Stimulated activated CD4-positive, alpha-beta T cell treated with anti-CD3 and anti-CD28 coated beads, Interleukin-15, amount 100 ng/mL, for 1 hour (primary cell): ENCODE results near the gene MICA.
"Not testable (repeated sequence)": the region's sequence is repeated elsewhere in the genome, so short reads cannot be mapped to it uniquely, and the experiment has no call there.

Source experiments
- DNase-seq, 2 donors: peaks; one replicate each; pipeline ENCODE4 v3.0.0-alpha.2; 2020; ENCODE audit warnings: low read depth in 1 of 2, low spot score in 1 of 2

MICA gene

DNA sequence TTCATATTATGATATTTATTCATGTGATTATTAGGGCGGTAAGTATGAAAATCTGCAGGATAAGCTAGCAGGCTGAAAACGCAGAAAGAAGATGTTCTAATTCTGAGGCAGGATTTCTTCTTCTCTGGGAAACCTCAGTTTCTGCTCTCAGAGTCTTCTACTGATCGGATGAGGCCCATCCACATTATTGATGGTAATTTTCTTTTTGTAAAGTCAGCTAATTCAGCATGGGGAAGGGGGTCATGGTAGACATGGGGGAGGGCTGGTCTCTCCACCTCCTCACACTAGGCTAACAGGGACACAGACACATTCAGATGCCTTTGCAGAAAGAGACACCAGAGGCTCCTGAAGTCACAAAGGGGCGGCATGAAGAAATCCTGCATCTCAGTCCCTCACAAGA, 21.7 kb upstream of the MICA start:
- no peak for DNase-seq

DNA sequence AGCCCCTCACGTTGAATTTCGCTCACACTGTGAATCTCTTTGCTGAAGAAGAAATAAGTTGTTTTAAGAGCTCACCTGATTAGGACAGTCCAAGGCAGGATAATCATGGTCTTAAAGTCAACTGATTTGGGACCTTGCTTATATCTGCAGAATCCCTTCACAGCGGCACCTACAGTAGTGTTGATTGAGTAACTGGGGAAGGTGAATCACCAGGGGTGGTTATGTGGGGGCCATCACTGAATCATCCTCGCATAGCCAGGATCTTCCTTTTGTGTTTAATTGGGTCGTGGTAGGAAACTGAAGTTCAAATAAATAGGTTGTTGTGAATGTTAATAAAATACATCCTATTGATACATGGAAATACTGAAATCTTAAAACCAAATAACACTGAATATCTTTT, 20.2 kb upstream of the MICA start:
- DNase-seq = no peak

DNA sequence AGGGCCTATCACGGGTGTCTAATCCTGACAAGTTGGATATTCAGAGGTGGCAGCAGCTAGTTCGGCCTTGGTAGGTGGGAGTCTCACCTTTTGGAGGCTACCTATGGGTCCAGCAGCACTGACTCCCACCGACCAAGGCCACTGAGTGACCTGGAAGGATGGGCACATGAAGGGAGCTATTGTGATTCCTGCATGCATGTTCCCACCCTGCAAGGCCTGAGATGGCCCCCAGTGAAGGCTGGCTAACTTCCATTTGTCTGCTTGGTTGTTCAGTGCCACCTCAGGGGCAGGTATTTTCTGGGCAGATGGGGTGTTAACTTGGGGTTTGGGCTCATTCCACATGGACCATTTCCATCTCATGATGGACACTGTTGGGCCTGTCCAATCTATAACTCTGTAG, 18.4 kb upstream of the MICA start:
- no peak for DNase-seq

DNA sequence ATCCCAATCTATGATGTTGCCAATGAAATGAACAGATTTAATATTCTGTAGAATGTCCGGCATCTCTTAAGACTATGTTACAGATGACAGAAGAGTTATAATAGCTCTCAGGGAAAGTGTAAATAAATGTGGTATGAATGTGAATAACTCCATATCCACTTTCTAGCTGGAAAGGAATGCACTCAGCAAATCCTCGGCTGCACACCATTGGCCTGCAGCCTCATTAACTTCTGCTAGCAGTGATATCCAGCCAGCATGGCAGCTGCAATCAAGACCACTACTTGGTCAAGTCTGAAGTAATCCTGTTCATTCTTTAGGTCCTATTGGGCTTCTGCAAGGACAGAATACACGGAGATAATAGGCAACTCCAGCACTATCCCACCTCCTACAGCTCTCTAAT, 17.3 kb upstream of the MICA start:
- no peak for DNase-seq

DNA sequence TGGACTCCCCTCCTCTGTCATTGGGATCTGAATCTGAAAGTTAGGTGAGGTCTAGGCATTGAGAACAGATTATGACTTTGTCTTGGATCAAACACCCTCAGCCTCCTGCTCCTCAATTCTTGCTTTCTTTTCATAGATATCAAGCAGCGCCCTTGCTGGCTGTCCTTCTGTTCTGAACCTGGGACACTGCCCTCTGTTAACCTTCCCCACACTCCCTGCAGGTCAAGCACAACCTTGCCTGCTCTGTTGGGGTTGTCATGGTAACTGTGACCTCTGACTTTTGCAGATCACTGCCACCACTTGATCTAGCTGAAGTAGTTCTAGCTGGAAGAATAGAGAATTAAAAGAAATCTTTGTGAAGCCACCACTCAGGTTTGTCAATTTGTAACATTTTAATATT, 16.4 kb upstream of the MICA start:
- DNase-seq = no peak

DNA sequence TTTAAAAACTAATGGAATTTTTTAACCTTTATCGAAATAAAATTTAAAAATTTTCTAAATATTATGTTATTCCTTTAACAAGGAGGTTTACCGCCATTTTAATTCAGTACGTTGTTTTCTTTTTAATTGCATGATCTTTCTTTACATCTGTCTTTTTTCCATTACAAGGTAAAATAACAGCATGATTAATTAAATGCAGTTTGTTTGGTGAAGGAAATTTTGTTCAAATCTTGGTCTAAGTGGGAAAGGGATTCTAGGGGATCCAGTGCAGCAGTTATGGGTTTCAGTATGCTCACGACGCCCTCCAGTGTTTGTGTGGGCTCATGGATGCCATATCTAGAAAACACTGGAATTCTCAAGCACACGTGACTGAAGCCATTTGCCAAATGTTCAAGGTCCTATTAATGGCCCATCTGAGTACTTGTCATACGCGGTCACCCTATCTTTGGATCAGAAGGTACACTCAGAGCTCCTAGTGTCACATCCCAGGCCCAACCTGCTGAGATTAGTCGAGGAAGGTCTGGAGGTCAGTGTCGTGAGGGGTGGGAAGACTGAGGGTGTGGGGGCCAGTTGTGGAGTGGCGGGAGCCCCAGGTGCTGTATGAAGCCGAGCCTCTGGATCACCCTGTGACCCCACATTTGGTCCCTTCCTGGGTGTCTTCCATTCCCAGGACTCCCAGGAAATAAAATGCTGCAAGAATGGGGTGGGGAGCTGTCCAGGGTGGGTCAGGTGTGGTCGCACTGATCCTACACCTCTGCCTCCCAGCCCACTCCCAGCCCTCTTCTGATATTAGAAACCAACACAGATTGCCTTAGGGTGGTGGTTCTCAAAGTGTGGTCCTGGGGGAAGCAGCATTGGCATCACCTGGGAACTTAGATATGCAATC, 14.2 kb upstream of the MICA start:
- DNase-seq = not testable (repeated sequence)

DNA sequence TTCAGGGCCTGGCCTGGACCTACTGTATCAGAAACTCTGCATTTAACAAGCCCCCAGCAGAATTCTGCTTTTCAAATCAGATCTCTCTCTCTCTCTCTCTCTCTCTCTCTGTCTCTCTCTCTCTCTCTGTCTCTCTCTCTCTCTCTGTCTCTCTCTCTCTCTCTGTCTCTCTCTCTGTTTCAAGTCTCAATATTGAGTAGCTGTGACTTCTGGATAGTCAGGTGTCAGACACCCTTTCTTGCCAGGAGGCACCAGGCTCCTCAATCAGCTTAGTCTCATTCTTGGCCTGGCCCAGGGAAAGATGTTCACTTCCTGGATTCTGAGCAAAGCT, 13.6 kb upstream of the MICA start:
- not testable (repeated sequence) for DNase-seq

DNA sequence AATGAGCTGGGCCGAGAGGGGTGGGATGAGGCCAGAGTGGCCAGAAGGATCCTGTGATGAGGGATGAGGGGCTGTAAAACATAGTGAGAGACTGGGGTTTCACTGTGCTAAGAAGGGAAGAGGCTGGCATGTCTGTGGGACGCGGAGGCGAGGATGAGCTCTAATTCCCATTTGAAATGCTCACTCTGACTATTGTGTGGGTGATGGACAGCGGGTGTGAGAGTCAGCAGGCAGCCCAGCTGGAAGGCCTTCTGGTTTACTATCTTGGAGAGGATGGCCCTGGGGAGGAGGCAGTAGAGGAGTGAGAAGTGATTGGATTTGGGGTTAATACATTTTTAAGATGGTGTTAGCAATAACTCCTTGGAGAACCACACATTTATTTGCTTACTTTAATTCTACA, 9.5 kb upstream of the MICA start:
- no peak for DNase-seq

DNA sequence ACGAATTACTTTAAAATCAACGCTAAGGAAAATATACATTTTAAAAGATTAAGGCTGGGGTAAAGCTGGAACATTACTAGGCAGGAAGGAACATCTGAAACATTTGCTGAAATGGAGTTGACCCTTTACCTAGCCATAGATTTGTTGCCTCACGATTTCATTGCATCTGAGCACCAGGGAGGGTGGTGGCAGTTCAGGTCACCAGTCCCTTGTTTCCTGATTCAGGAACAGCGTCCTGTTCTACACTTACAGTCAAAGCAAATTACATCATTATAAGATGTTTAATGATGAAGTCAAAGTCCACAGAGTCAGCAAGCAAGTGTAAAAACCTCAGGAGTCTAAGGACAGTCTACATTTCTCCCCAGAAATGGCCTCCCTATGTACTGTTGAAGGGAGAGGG, 9.0 kb upstream of the MICA start:
- no peak for DNase-seq

DNA sequence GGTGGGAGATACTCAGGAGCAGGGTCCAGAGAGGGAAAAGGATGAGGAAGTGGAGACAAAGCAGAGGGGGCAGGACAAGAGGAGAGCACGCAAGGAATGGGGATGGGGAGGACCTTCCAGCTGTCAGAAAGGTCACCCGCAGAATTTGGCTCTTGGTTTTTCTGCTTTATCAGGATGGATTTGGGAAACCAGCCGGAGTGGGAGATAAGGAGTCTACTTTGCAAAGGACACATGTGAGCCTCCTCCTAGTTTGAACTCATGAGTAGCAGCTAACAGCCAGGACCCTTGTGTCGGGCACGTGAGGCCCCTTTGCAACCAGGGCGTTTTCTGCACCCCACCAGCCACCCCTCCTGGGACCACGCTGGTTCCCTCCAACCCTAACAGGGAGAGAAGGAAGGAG, 7.6 kb upstream of the MICA start:
- no peak for DNase-seq

DNA sequence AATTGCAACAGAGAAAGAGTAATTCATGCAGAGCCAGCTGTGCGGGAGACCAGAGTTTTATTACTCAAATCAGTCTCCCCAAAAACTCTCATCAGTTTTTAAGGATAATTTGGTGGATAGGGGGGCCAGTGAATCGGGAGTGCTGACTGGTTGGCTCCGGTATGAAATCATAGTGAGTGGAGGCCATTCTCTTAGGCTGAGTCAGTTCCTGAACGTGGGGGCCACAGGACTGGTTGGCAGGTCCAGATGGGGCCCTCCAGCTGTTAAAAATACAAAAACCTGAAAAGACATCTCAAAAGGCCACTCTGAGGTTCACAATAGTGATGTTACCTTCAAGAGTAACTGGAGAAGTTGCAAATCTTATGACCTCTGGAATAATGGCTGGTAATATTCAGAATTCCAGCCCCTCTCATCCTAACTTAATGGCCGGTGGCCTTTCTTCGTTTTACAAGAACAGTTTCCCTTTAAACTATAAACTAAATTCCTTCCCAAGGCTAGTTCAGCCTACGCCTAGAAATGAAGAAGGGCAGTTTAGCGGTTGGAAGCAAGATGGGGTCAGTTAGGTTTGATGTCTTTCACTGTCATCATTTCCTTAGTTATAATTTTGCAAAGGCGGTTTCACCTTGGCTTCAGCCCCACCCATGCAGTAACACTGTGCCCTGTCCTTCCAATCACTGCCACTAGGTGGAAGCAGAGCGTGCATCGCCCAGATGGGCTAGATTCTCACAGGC, 6.8 kb upstream of the MICA start:
- peak; percentile 73 to 81 for DNase-seq

DNA sequence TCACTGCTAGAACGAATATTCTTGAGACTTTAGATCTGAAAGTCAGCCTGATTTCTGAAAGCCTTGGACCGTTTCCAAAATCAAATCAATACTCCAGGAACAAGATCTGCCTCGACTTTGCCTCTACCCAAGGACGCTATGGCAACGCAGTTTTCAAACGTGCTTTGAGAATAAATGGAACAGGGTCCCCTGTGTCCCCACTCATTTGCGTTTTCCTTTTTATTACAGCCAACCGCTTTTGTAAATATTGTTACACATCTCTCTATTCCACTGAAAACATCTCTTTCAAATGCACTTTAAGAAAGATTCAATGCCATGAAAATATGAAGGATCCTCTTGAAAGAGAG, 6.3 kb upstream of the MICA start:
- DNase-seq = not testable (repeated sequence)

DNA sequence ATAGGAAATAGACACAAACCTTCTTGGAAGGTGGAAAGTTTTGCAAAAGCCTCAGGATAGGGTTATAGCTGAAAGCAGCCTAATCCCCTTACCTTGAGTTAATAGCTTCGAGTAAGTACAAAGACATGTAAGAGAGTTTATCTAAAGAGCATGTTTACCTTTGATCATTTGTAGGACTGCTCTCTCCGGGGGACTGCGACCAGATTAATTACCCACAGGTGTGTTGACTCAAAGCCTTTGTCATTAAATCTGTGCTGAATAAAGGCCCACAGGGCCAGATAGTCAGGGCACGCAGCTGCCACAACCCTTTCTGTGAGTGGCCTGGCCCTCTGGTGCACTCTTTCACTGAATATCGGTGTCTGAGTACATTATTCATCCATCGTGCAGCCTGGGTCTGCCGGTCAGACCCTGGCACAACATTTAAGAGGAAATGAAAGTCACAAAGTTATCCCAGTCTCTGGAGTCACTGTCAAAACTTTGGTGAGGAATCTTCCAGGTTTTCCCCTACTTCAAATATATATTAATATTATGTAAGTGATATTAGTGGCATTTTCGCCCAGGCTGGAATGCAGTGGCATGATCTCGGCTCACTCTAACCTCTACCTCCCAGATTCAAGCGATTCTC, 5.4 kb upstream of the MICA start:
- no peak for DNase-seq

DNA sequence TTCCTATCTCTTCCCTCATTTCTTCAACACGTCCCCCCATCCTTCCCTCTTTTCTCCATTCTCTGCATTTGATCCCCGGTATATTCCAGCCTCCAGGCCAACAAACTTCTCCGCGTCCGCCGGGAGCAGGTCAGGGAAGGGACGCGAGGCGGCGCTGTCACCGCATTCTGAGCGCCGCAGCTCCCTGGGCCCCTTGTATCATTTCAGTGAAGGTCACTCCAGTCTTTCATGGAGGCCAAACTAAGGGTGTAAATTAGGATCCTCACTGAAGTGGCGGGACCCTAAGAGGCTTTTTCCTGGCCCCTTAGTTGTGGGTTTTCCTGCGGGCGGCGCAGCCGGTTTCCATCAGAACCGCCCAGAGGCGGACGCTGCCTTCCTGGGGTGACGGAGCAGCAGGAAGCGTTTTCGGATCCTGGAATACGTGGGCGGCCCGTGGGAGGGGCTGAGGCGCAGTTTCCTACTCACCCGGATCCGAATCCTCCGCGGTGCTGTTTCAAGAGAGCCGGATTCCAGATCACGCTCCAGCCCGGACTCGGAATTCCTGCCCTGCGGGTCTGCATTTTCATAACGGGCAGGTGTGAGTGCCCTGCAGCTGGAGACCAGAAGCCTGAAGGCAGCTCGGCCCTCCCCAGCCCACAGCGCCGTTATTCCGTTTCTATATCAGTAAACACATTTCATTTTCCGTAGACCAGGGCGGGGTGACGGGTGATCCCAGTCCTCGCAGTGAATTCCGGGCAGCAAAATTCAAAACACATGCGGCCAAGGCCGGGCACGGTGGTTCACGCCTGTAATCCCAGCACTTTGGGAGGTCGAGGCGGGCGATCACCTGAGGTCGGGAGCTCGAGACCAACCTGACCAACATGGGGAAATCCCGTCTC, 3.6 kb upstream of the MICA start:
- DNase-seq = peak; percentile 16 to 41

DNA sequence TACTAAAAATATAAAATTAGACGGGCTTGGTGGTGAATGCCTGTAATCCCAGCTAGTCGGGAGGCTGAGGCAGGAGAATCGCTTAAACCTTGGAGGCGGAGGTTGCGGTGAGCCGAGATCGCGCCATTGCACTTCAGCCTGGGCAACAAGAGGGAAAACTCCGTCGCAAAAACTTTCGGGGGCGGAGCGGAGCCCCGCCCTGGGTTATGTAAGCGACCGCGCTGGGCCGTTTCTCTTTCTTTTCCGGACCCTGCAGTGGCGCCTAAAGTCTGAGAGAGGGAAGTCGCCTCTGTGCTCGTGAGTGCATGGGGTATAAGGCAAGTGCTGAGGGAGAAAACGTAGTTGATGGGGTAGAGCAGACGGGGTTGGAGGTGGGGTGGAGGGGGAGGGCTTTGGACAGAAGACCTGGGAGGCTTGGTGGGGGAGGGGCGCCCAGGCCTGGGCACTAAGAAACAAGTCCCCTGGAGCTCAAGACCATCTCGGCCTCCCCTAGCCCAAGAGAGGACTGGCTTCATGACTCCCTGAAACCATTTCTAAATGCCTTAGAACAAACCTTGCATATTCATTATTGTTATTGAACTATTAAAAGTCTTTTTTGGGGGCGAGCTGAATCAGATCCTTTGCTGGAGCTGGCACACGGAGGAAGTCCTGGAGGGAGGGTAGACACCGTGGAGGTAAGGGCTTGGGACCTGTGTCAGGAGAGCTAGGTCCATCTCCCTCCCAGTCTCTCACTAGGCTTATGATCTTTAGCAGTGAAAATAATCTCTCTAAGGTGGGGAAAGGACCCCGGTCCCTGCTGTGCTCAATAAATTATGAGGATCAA, 2.7 kb upstream of the MICA start:
- peak; percentile 52 to 55 for DNase-seq

DNA sequence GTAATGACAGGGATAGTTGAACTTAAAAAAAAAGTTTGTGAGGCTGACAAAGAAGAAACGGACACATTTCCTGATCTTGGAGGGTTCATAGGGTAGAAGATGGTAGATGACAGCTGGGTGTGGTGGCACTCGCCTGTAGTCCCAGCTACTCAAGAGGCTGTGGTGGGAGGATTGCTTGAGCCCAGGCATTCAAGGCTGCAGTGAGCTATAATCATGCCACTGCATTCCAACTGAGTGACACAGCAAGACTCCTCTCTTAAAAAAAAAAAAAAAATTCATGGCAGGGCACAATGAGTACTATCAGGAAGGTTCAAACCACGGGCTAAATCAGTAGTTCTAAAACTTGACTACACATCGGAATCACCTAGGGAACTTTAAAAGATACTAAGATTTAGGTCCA, 2.0 kb upstream of the MICA start:
- DNase-seq = no peak

DNA sequence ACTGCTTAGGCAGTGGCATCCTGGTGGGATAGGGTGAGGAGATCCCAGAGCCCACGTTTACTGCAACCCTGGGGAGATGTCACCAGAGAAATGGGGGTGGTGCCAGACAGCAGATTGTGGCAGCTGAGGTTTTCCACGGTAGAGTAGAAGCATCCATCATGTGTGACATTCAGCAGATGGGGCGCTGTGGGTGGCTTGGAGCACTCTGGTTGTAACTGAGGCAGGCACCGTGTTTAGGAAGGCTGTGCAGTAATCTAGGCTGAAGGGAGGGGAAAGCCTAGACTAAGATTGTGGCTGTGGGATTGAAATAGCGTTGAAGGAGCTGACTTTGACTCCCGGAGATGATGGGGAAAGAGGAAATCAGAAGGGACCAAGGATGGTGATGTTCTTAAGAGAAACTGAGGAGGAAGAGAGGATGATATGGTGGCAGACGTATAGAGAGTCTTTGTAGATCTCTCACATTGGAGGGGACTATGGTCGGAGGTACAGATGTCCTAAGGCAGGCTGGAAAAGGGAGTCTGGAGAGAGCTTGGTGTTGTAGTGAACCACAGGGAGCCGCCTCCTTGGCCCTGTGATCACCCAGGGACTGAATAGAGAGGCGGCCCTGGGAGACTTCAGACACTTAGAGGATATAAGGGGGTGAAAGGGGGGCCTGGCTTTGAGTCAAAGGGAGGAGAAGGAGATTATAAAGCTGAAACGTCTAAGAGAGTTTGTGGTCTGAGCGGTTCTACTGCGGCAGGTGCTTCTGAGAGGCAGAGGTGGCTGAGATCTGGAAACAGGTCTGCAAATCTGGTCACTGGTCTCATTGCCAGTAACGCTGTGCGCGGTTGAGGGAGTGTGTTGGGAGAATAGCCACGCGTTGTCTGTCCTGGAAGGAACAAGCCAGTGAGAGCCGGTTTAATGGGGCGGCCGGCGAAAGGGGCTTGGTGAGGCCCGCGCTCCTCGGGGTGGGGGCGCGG, 792 bp upstream of the MICA start:
- DNase-seq = peak in 1 of 2 donors; percentile 3

DNA sequence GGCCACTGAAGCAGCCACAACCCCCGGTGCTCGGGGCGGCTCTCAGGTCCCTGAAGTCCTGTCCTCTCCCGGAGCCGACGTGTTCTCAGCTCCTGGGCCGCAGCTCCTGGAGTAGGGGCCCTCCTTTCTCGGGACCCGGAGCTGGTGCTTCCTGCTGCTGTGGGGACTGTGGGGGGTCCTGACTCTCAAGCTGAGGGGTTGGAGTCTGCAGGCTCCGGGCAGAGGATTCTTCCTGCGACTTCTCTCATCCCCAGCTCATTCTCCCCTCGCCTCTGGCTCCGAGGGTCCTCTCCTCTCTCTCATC, 618 bp downstream of the MICA start:
- not testable (repeated sequence) for DNase-seq

DNA sequence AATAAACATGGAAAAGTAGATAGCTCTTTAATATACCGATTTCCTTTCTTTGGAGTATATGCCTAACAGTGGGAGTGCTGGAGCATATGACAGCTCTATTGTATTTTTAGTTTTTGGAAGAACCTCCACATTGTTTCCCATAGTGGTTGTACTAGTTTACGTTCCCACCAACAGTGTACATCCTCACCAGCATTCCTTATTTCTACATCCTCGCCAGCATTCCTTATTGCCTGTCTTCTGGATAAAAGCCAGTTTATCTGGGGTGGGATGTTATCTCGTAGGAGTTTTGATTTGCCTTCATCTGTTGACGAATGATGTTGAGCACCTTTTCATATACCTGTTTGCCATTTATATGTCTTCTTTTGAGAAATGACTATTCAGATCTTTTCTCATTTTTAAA, 2.6 kb downstream of the MICA start:
- DNase-seq = no peak

DNA sequence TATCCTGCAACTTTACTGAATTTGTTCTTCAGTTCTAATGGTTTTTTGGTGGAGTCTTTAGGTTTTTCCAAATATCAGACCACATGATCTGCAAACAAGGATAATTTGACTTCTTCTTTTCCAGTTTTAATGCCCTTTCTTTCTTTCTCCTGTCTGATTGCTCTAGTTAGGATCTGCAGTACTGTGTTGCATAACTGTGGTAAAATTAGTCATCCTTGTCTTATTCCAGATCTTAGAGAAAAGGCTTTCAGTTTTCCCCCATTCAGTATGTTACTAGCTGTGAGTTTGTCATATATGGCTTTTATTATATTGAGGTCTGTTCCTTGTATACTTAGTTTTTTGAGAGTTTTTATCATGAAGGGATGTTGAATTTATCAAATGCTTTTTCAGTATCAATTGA, 4.3 kb downstream of the MICA start:
- DNase-seq = no peak
